ENCODE measurements around the gene PTTG1IP. TPM values are rescaled to one million over a fixed set of nuclear protein-coding genes. Genes with fewer than 3 reads are reported as not detected.

The PTTG1IP gene
- total RNA-seq, 4 donors from 2014 or later = 217 to 419 (median 313) TPM

DNA sequence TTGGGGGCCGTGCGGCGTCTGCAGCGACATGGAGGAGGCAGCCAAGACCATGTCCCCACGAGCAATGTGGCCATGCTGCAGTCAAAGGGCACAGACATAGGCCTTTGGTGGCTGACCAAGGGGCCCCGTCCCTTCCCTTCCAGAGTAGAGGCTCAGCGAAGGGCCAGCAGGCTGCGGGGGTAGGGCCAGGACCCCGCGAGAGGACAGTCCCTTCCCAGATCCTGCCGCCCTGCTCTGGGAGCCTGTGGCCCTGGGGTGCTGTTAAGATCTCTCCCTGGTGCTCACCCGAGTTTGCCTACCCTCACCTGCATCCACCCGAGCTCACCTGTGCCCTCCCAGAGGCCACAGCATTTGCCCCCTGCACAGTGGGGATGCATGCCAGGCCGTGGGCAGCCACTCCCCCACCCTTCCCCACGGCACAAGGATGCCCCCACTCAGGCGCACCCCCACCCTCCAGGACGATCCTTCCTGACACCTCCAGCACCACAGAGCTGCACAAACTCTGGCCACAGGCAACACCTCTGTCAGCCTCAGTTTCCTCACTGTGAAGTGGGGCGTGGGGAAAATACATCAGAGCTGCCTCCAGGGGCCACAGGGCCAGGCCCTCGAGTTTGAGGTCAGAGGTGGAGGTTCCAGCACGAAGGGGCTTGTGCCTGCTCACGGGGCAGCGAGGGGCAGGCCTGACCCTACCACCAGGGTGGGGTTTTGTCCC lies 31.7 kb upstream of the PTTG1IP start:
- Histone ChIP-seq H3K4me3 (no peak overlapping the region), H3K4me1 (peaks cover 0 to 28% (median 10%) of the 10 kb centered on the region in 3 donors), H3K27me3 (no peaks in the 10 kb centered on the region), H3K9me3 (no peaks in the 10 kb centered on the region), H3K27ac (peak overlapping the region in 1 of 4 donors; percentile 85), H3K36me3 (no peaks in the 10 kb centered on the region)
- TF ChIP-seq, protein P1, sequence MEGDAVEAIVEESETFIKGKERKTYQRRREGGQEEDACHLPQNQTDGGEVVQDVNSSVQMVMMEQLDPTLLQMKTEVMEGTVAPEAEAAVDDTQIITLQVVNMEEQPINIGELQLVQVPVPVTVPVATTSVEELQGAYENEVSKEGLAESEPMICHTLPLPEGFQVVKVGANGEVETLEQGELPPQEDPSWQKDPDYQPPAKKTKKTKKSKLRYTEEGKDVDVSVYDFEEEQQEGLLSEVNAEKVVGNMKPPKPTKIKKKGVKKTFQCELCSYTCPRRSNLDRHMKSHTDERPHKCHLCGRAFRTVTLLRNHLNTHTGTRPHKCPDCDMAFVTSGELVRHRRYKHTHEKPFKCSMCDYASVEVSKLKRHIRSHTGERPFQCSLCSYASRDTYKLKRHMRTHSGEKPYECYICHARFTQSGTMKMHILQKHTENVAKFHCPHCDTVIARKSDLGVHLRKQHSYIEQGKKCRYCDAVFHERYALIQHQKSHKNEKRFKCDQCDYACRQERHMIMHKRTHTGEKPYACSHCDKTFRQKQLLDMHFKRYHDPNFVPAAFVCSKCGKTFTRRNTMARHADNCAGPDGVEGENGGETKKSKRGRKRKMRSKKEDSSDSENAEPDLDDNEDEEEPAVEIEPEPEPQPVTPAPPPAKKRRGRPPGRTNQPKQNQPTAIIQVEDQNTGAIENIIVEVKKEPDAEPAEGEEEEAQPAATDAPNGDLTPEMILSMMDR (IDR thresholded peaks at IDR 0.05) = no peak
- TF ChIP-seq EP300 (IDR thresholded peaks at IDR 0.05) = no peak
- TF ChIP-seq POLR2AphosphoS5 (IDR thresholded peaks at IDR 0.05) = no peak
- no peak for TF ChIP-seq POLR2A (IDR thresholded peaks at IDR 0.05)
- no peak for ATAC-seq
- 80 to 83% methylated on average over 1 to 3 of the region's 22 CpGs for WGBS, 2 donors (ENCODE audit: low coverage in 1 of 2)

DNA sequence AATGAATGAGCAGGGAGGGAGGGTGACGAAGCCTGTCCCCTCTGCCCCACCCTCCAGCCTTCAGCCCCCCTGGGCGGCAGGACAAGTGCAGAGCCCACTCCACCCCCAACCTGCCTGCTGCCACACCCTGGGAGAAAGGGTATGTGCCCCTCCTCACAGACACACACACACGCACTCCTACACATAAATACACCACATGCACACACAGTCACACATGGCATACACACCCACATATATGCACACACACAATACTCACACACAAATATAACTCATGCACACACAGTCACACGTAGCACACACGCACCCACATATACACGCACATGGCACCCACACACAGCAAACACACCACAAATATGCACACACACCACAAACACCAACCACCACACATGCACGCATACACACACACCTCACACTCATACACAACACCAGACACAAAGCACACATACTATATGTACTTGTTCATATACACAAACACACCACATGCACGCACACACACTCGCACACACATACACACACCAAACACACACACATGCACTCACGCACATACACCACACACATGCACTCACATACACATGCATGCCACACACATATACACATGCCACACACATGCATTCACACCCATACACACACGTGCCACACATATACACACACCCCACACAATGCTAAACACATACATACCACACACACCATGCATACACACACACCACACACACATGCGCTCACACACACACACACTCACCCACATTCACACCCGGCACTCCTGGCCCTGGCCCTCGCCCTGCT lies 30.8 kb upstream of the PTTG1IP start:
- peaks cover 0 to 25% (median 10%) of the 10 kb centered on the region in 3 donors for H3K4me1 ChIP-seq
- TF ChIP-seq, protein P1 (IDR thresholded peaks at IDR 0.05) = no peak
- TF ChIP-seq POLR2A (IDR thresholded peaks at IDR 0.05) (no peak), POLR2AphosphoS5 (IDR thresholded peaks at IDR 0.05) (no peak), EP300 (IDR thresholded peaks at IDR 0.05) (no peak)
- WGBS, 2 donors (ENCODE audit: low coverage in 1 of 2) = 93 to 100% methylated on average over 9 to 12 of the region's 14 CpGs
- H3K27me3 ChIP-seq = no peaks in the 10 kb centered on the region
- no peak overlapping the region for H3K4me3 ChIP-seq
- H3K9me3 ChIP-seq = no peaks in the 10 kb centered on the region
- no peaks in the 10 kb centered on the region for H3K36me3 ChIP-seq
- no peak for ATAC-seq
- no peak overlapping the region for H3K27ac ChIP-seq

DNA sequence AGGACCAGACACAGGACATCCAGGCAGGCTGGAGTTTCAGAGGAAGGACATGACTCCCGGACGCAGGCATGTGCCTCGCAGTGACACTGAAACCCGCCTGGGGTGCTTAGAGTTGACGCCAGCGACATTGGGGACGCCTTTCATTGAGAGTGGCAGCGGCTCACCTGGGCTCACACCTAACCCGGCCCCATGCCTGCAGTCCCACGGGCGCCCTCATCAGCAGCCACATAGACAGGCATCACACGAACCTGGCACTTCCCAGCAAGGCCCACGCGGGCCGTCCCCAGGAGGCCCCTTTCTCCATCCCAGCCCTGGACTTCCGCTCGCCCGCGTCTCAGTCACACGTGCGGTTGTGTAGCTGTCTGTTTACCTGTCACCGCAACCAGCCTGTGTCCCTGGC lies 30.2 kb upstream of the PTTG1IP start:
- H3K4me1 ChIP-seq = peaks cover 0 to 18% (median 6%) of the 10 kb centered on the region in 3 donors
- TF ChIP-seq, protein P1 (IDR thresholded peaks at IDR 0.05) = no peak
- TF ChIP-seq POLR2AphosphoS5 (IDR thresholded peaks at IDR 0.05) (no peak), POLR2A (IDR thresholded peaks at IDR 0.05) (no peak), EP300 (IDR thresholded peaks at IDR 0.05) (no peak)
- no peak for ATAC-seq
- H3K27me3 ChIP-seq = no peaks in the 10 kb centered on the region
- no peak overlapping the region for H3K4me3 ChIP-seq
- no peak overlapping the region for H3K27ac ChIP-seq
- no peaks in the 10 kb centered on the region for H3K36me3 ChIP-seq
- H3K9me3 ChIP-seq = no peaks in the 10 kb centered on the region
- WGBS, 2 donors (ENCODE audit: low coverage in 1 of 2) = 60 to 94% methylated on average over 1 to 9 of the region's 22 CpGs

DNA sequence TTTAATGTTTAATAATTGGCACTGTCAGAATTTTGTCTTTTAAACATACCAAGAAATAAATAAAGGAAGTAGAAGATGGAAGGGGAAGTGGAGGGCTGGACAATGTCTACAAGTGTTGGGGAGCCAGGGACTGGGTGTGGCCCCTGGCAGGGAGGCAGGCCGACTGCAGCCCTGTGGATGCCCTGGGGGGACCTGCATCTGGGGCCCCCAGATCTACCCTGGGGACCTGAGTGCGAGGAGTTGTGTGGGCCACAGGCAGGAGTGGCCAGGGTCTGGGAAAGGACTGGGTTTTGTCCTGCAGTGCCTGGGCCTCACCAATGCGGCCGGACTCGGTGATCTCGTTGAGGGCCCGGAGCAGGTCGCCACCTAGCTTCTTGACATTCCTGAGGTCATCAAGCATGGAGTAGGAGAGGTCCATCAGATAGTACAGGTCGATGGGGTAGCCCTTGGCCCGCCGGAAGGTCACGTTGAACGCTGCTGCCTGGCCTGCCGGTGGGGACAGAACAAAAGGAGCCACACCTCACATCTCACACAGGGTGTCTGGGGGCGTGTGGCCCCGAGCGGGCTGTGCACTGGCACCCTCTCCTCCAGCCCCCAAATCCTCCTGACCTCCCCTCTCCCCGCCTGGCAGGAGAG lies 29.7 kb upstream of the PTTG1IP start:
- Histone ChIP-seq H3K27ac (no peak overlapping the region), H3K9me3 (no peaks in the 10 kb centered on the region), H3K4me1 (peaks cover 0 to 13% (median 6%) of the 10 kb centered on the region in 3 donors), H3K27me3 (no peaks in the 10 kb centered on the region), H3K4me3 (no peak overlapping the region), H3K36me3 (no peaks in the 10 kb centered on the region)
- TF ChIP-seq, protein P1 (IDR thresholded peaks at IDR 0.05) = no peak
- no peak for TF ChIP-seq POLR2A (IDR thresholded peaks at IDR 0.05)
- WGBS, 2 donors (ENCODE audit: low coverage in 1 of 2) = 56 to 70% methylated on average over 2 of the region's 18 CpGs
- no peak for ATAC-seq
